Ovary (tissue), 9 donors: ENCODE data around the gene HPS3. TPM values are rescaled to one million over a fixed set of nuclear protein-coding genes. Genes with fewer than 3 reads are reported as not detected.

ENCODE experiments used
- DNase-seq, 5 donors: peaks; one replicate each; pipeline ENCODE4 v3.0.0-alpha.2; 2019 to 2020
- H3K27ac ChIP-seq, 2 donors: fragments of 200-600 bp; one replicate each; pipeline versions ENCODE4 v1.5.1 to v1.8.0; 2019 to 2022
- H3K27me3 ChIP-seq: fragments of 200-600 bp; one replicate; pipeline ENCODE4 v1.8.0; 2022
- H3K36me3 ChIP-seq: fragments of 200-600 bp; sonication (generic); one replicate; pipeline ENCODE4 v1.5.1; 2019
- H3K4me1 ChIP-seq: one replicate; pipeline ENCODE4 v1.8.1; 2013; ENCODE audit warnings: mild to moderate bottlenecking, moderate library complexity; ENCODE audit not compliant: insufficient read depth
- H3K4me3 ChIP-seq: fragments of 200-600 bp; sonication (generic); one replicate; pipeline ENCODE4 v1.5.1; 2017
- H3K9me3 ChIP-seq, 2 donors: fragments of 200-600 bp in 1 of 2; sonication (generic) in 1 of 2; one replicate each; pipeline versions ENCODE4 v1.5.1 to v1.8.1; 2013 to 2019; ENCODE audit warnings: mild to moderate bottlenecking in 1 of 2, moderate library complexity in 1 of 2
- CTCF ChIP-seq, 3 donors: fragments of 450-650 bp in 2 of 3; fragments of 200-600 bp in 1 of 3; IDR thresholded peaks; one replicate each; pipeline versions ENCODE4 v1.5.1 to v1.8.0; 2016 to 2022; ENCODE audit warnings: antibody characterized with exemption in 3 of 3, mild to moderate bottlenecking in 1 of 3
- EP300 ChIP-seq: sonication (generic); formaldehyde crosslinking; IDR thresholded peaks from one replicate; pipeline ENCODE4 v1.6.1; 2017; ENCODE audit warnings: antibody characterized with exemption
- POLR2A ChIP-seq: fragments of 450-650 bp; IDR thresholded peaks from one replicate; pipeline ENCODE4 v1.6.1; 2017; ENCODE audit warnings: antibody characterized with exemption, mild to moderate bottlenecking, moderate library complexity
- WGBS, 3 donors: extraction: QIAGEN DNeasy Blood & Tissue Kit in 1 of 3; methylation state at CpG; one replicate each; pipeline versions ENCODE4 v1.1.5 to v1.1.7; 2013 to 2017; 5-methylcytosine and 5-hydroxymethylcytosine counted together
- intact Hi-C, 4 donors: fragments of 100-400 bp; cut with DNase I; formaldehyde crosslinking; loops; one replicate each; pipeline versions ENCODE4 v1.11.0 to v1.15.1; 2022 to 2023
- polyA plus RNA-seq, 2 donors: library from polyadenylated mRNA; stranded (reverse); fragments of 200-250 nt in 1 of 2; fragments of 350-450 nt in 1 of 2; fragmentation: Illumina TruSeq in 1 of 2; extraction: RNeasy Lipid Tissue Mini Kit (QIAGEN cat#74804) in 1 of 2; gene quantifications; one replicate each; pipeline ENCODE4 v1.2.3, GENCODE V29; 2013 to 2014
- total RNA-seq, 7 donors: library from RNA; depleted of rRNA in 2 of 7; stranded (reverse); fragments of >200 nt in 2 of 7; fragmentation: NEBNext Ultra II Directional in 3 of 7; extraction: Animal tissue kit (Norgen Biotek cat#: 25700) in 3 of 7; gene quantifications; one replicate each; pipeline versions ENCODE4 v1.1.0 to v1.2.4, GENCODE V29; 2016 to 2023
- donor health status: DM: no; HTN: no; CAD: no; lungs with moderate emphysema.
- donor health status: DM: no; HTN: no; CAD: no.
- donor health status: Bipolar disorder and iron deficiency.
- donor health status: DM: yes; HTN: yes; CAD: no.
- donor health status: DM: no; HTN: no; CAD: no.
- donor health status: DM: yes; HTN: yes; CAD: no.

The HPS3 gene
- total and polyA plus RNA-seq, 9 donors, result 11.4 to 25.2 (median 17.5) TPM

DNA sequence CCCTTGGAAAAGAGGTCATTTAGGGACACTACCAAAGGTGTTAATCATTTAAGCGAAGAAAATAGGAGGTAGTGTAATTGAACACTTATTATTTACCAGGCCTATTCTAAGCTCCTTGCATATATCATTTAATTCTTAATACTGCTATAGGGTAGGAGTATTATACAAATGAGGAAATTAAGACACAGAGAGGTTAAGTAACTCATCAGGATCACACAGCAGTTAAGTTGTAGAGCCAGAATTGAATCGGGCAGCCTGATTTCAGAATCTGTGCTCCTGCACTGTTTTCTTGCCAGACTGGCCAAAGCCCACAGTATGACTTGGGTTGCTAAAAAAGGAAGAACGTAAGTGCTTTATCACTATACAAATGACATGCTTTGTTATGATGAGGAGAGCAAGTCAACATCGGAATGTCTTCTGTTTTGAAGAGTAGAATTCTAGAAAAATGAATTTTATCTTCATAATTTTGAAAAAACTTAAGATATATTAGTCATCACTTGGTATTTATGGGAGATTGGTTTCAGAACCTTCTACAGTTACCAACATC is 31.4 kb downstream of the HPS3 start:
- intact Hi-C loops, result no loop called here
- Histone ChIP-seq H3K4me3 (no peak overlapping the region), H3K36me3 (no peaks in the 10 kb centered on the region), H3K27me3 (no peaks in the 10 kb centered on the region), H3K27ac (no peak overlapping the region), H3K9me3 (no peaks in the 10 kb centered on the region), H3K4me1 (no peaks in the 10 kb centered on the region)
- no peak for DNase-seq
- WGBS, 3 donors, result 80 to 89% (median 85%) methylated on average over 4 of the region's 4 CpGs
- TF ChIP-seq EP300 (no peak), POLR2A (no peak), CTCF (IDR thresholded peaks at IDR 0.05) (no peak)

GRCh38 chr3:149162007-149162406 is 32.6 kb downstream of the HPS3 start:
- WGBS, 3 donors, result 66 to 87% (median 73%) methylated on average over 2 of the region's 2 CpGs
- no peak overlapping the region for H3K27ac ChIP-seq
- intact Hi-C loops, result no loop called here
- H3K27me3 ChIP-seq, result no peaks in the 10 kb centered on the region
- no peaks in the 10 kb centered on the region for H3K4me1 ChIP-seq
- no peaks in the 10 kb centered on the region for H3K9me3 ChIP-seq
- no peak for TF ChIP-seq CTCF (IDR thresholded peaks at IDR 0.05)
- TF ChIP-seq EP300, result no peak
- no peak for TF ChIP-seq POLR2A
- H3K36me3 ChIP-seq, result no peaks in the 10 kb centered on the region
- DNase-seq, result no peak
- no peak overlapping the region for H3K4me3 ChIP-seq

DNA sequence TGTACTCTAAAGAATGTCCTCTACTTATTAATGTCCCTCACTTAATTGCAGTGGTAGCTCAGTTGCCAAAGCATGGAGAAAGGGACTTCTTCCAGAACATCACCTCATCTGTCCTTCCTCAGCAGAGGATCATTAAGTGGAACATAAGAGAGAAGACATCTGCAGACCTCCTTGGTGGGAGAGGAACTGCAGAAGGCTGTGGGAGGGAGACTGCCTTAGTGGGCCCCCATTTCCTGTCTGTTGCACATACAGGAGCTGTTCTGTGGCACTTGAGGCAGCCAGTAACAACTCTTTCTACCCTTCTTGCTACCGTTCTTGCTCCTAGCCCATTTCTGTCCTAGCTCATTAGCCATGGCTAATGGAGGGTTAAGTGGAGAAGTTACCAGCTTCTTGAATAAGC is 33.6 kb downstream of the HPS3 start:
- no peak overlapping the region for H3K4me3 ChIP-seq
- DNase-seq, result no peak
- no peak overlapping the region for H3K27ac ChIP-seq
- no peaks in the 10 kb centered on the region for H3K27me3 ChIP-seq
- no peaks in the 10 kb centered on the region for H3K4me1 ChIP-seq
- H3K36me3 ChIP-seq, result no peaks in the 10 kb centered on the region
- TF ChIP-seq CTCF (IDR thresholded peaks at IDR 0.05), result no peak
- TF ChIP-seq POLR2A, result no peak
- TF ChIP-seq EP300, result no peak
- no peaks in the 10 kb centered on the region for H3K9me3 ChIP-seq
- WGBS, 3 donors, result 62 to 68% (median 62%) methylated on average over 1 of the region's 1 CpG
- intact Hi-C loops, result no loop called here

DNA sequence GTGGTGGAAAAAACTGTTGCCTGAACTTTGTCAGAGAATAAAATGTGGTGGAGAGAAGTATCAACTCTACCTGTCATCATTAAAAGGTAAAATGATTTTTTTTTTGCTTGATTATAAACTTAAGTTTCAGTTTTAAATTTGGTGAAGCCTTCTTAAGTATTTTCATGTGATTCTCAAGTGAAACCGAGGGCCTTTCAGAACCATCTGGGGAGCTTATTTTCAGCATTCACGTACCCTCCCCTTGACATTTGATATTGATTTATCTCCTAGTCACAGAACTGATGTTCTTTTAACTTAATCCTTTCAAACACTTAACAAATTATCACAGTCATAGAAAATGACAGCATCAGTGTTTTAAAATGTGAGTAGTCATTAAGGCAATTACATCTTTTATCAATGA is 38.5 kb downstream of the HPS3 start:
- intact Hi-C loops, result no loop called here
- no peak for TF ChIP-seq EP300
- no peak for TF ChIP-seq POLR2A
- TF ChIP-seq CTCF (IDR thresholded peaks at IDR 0.05), result no peak
- WGBS, 3 donors, result 83 to 90% (median 87%) methylated on average over 2 of the region's 2 CpGs
- H3K4me3 ChIP-seq, result no peak overlapping the region
- H3K27me3 ChIP-seq, result no peaks in the 10 kb centered on the region
- H3K36me3 ChIP-seq, result no peaks in the 10 kb centered on the region
- DNase-seq, result no peak
- H3K4me1 ChIP-seq, result no peaks in the 10 kb centered on the region
- H3K9me3 ChIP-seq, result no peaks in the 10 kb centered on the region
- no peak overlapping the region for H3K27ac ChIP-seq
